Liver (tissue), 9 donors: ENCODE results near the gene MYL1. TPM values are rescaled to one million over a fixed set of nuclear protein-coding genes. Genes with fewer than 3 reads are reported as not detected.

Experiments used
- DNase-seq: peaks from one replicate; pipeline ENCODE4 v3.0.0-alpha.2; 2017; ENCODE audit warnings: low spot score
- H3K27ac ChIP-seq, 2 donors: one replicate each; pipeline ENCODE4 v1.7.0; 2013; ENCODE audit warnings: inconsistent platforms in 2 of 2, low read length in 2 of 2, control low read depth in 1 of 2, low read depth in 1 of 2, mild to moderate bottlenecking in 1 of 2
- H3K27me3 ChIP-seq, 4 donors: one replicate each; pipeline versions ENCODE4 v1.6.1 to v1.7.0; 2013; ENCODE audit warnings: low read length in 3 of 4, inconsistent platforms in 1 of 4, mild to moderate bottlenecking in 1 of 4, moderate library complexity in 1 of 4; ENCODE audit not compliant: control insufficient read depth in 4 of 4, insufficient read depth in 4 of 4
- H3K36me3 ChIP-seq, 4 donors: one replicate each; pipeline versions ENCODE4 v1.6.1 to v1.7.0; 2013; ENCODE audit warnings: low read length in 3 of 4, mild to moderate bottlenecking in 3 of 4, low read depth in 1 of 4, moderate library complexity in 1 of 4; ENCODE audit not compliant: control insufficient read depth in 4 of 4, insufficient read depth in 3 of 4
- H3K4me1 ChIP-seq, 4 donors: one replicate each; pipeline versions ENCODE4 v1.6.1 to v1.7.0; 2013; ENCODE audit warnings: low read length in 3 of 4, mild to moderate bottlenecking in 3 of 4, moderate library complexity in 1 of 4; ENCODE audit not compliant: control insufficient read depth in 4 of 4, insufficient read depth in 4 of 4
- H3K4me3 ChIP-seq, 3 donors: one replicate each; pipeline versions ENCODE4 v1.6.1 to v1.7.0; 2013; ENCODE audit warnings: low read length in 3 of 3, control low read depth in 1 of 3, low read depth in 1 of 3, mild to moderate bottlenecking in 1 of 3
- H3K9ac ChIP-seq, 2 donors: one replicate each; pipeline ENCODE4 v1.7.0; 2013; ENCODE audit warnings: low read length in 2 of 2, mild to moderate bottlenecking in 2 of 2, moderate library complexity in 2 of 2, control low read depth in 1 of 2, low read depth in 1 of 2
- H3K9me3 ChIP-seq, 4 donors: one replicate each; pipeline versions ENCODE4 v1.6.1 to v1.7.0; 2013; ENCODE audit warnings: low read length in 3 of 4; ENCODE audit not compliant: control insufficient read depth in 4 of 4
- ATF3 ChIP-seq: IDR thresholded peaks from 2 replicates; pipeline ENCODE4 v1.6.1; 2016; ENCODE audit warnings: antibody characterized with exemption
- CTCF ChIP-seq: fragments of 150-350 bp; IDR thresholded peaks from 2 replicates; pipeline ENCODE4 v1.5.1; 2017; ENCODE audit warnings: improper control_type of control experiment, low read depth, low read length; ENCODE audit not compliant: missing input control
- EGR1 ChIP-seq, 2 donors: IDR thresholded peaks; 2 replicates each; pipeline ENCODE4 v1.6.1; 2016 to 2018; ENCODE audit warnings: antibody characterized with exemption in 2 of 2, low read depth in 2 of 2
- FOXA1 ChIP-seq: IDR thresholded peaks from 2 replicates; pipeline ENCODE4 v1.6.1; 2016; ENCODE audit warnings: antibody characterized with exemption
- GABPA ChIP-seq, 2 donors: IDR thresholded peaks in 1 of 2; conservative IDR thresholded peaks in 1 of 2; 2 replicates each; pipeline ENCODE4 v1.6.1; 2016; ENCODE audit warnings: antibody characterized with exemption in 2 of 2, mild to moderate bottlenecking in 1 of 2, moderate library complexity in 1 of 2
- HNF4A ChIP-seq, 2 donors: conservative IDR thresholded peaks; 2 replicates each; pipeline ENCODE4 v1.6.1; 2016; ENCODE audit warnings: antibody characterized with exemption in 2 of 2, mild to moderate bottlenecking in 2 of 2
- HNF4G ChIP-seq: IDR thresholded peaks from 2 replicates; pipeline ENCODE4 v1.6.1; 2016; ENCODE audit warnings: antibody characterized with exemption
- JUND ChIP-seq, 2 donors: IDR thresholded peaks; 2 replicates each; pipeline ENCODE4 v1.6.1; 2016; ENCODE audit warnings: antibody characterized with exemption in 2 of 2
- MAX ChIP-seq: IDR thresholded peaks from 2 replicates; pipeline ENCODE4 v1.6.1; 2016; ENCODE audit warnings: antibody characterized with exemption
- NR2F2 ChIP-seq: IDR thresholded peaks from 2 replicates; pipeline ENCODE4 v1.6.1; 2016; ENCODE audit warnings: antibody characterized with exemption
- RAD21 ChIP-seq, 2 donors: IDR thresholded peaks; 2 replicates each; pipeline ENCODE4 v1.6.1; 2016; ENCODE audit warnings: antibody characterized with exemption in 2 of 2, mild to moderate bottlenecking in 2 of 2
- REST ChIP-seq: IDR thresholded peaks from 2 replicates; pipeline ENCODE4 v1.6.1; 2016; ENCODE audit warnings: antibody characterized with exemption, mild to moderate bottlenecking
- RXRA ChIP-seq, 2 donors: IDR thresholded peaks; 2 replicates each; pipeline ENCODE4 v1.6.1; 2017 to 2018; ENCODE audit warnings: antibody characterized with exemption in 2 of 2, mild to moderate bottlenecking in 1 of 2
- SP1 ChIP-seq: IDR thresholded peaks from 2 replicates; pipeline ENCODE4 v1.6.1; 2018; ENCODE audit warnings: antibody characterized with exemption, mild to moderate bottlenecking
- TAF1 ChIP-seq: conservative IDR thresholded peaks from 2 replicates; pipeline ENCODE4 v1.6.1; 2016; ENCODE audit warnings: antibody characterized with exemption, mild to moderate bottlenecking
- ZBTB33 ChIP-seq: IDR thresholded peaks from 2 replicates; pipeline ENCODE4 v1.6.1; 2016; ENCODE audit warnings: antibody characterized with exemption
- WGBS: extraction: QIAGEN DNeasy Blood & Tissue Kit; methylation state at CpG from one replicate; pipeline ENCODE4 v1.1.7; 2013; 5-methylcytosine and 5-hydroxymethylcytosine counted together
- polyA plus RNA-seq, 2 donors: library from polyadenylated mRNA; stranded (reverse) in 1 of 2; unstranded in 1 of 2; fragments of 200-250 nt in 1 of 2; fragments of >200 nt in 1 of 2; fragmentation: Nextera tagmentation in 1 of 2; extraction: Ambion mirVana in 1 of 2; gene quantifications; one replicate each; pipeline versions ENCODE4 v1.2.1 to v1.2.3, GENCODE V29; 2013 to 2015
- total RNA-seq, 2 donors: library from RNA; depleted of rRNA; stranded (reverse); fragments of >200 nt; gene quantifications; one replicate each; pipeline ENCODE4 v1.2.3, GENCODE V29; 2014
- donor health status: healthy.
- donor health status: healthy.
- donor health status: healthy.
- donor health status: healthy.
- donor health status: healthy.

The MYL1 gene
- total RNA-seq: not detected
- not detected for polyA plus RNA-seq

- Histone ChIP-seq H3K36me3 (no peaks in the 10 kb centered on the region), H3K9ac (no peak within 1 kb of the TSS), H3K27ac (no peak within 1 kb of the TSS), H3K4me3 (no peak within 1 kb of the TSS), H3K27me3 (no peaks in the 10 kb centered on the region), H3K9me3 (no peaks in the 10 kb centered on the region), H3K4me1 (no peaks in the 10 kb centered on the region)
- DNase-seq: no peak
- 74% methylated on average over 5 of the region's 5 CpGs for WGBS
- TF ChIP-seq FOXA1 (no peak), HNF4A (conservative IDR thresholded peaks at IDR 0.05) (no peak), ZBTB33 (no peak), SP1 (no peak), HNF4G (no peak), RXRA (IDR thresholded peaks at IDR 0.05) (no peak), RAD21 (IDR thresholded peaks at IDR 0.05) (no peak), JUND (IDR thresholded peaks at IDR 0.05) (no peak), EGR1 (IDR thresholded peaks at IDR 0.05; ENCODE audit: low read depth in 2 of 2) (no peak), MAX (no peak), NR2F2 (no peak), TAF1 (no peak), ATF3 (no peak), REST (no peak), GABPA (IDR thresholded peaks at IDR 0.05 in 1 of 2, conservative IDR thresholded peaks at IDR 0.05 in 1 of 2) (no peak), CTCF (no peak)
These were observed at the start of gene MYL1 for GRCh38 chr2:210315015-210315788. TSS of gene MYL1 (minus strand) at chr2:210315174. CDS start at chr2:210315042, 132 bp downstream.
